Measurements from ENCODE around the gene CDH11. TPM values are rescaled to one million over a fixed set of nuclear protein-coding genes. Genes with fewer than 3 reads are reported as not detected.

CDH11 gene
- total and polyA plus RNA-seq, 2 of the 4 experiments (the other 2 are of a cell fraction): 266 to 601 TPM

GRCh38 chr16:65061263-65061662 lies 60.6 kb downstream of the CDH11 start:
- Histone ChIP-seq H3K9me1 (ENCODE audit: insufficient read depth, low read length) (peaks cover 24% of the 10 kb centered on the region), H3K23ac (ENCODE audit: low read depth, low read length) (no peak overlapping the region), H4K20me1 (ENCODE audit: insufficient read depth, low read length) (peaks cover 74% of the 10 kb centered on the region), H2BK15ac (ENCODE audit: low read depth, low read length) (no peak overlapping the region), H3K27ac (ENCODE audit: insufficient read depth, low read length) (no peak overlapping the region), H3K27me3 (ENCODE audit: control insufficient read depth, insufficient read depth, low read length) (no peaks in the 10 kb centered on the region), H3K4me3 (ENCODE audit: insufficient read depth, low read depth, low read length) (no peak overlapping the region), H2BK120ac (ENCODE audit: low read depth, low read length) (no peak overlapping the region), H3K36me3 (ENCODE audit: control insufficient read depth, insufficient read depth, low read length) (peaks cover 14% of the 10 kb centered on the region), H3K79me1 (ENCODE audit: low read depth in 1 of 2, low read length in 2 of 2) (peaks cover 43 to 89% of the 10 kb centered on the region in 2 experiments), H2AK5ac (ENCODE audit: low read depth, low read length) (no peak overlapping the region), H2AFZ (replicated peaks; ENCODE audit: low read length, poor library complexity) (no peak overlapping the region), H4K8ac (ENCODE audit: low read depth in 2 of 2, low read length in 2 of 2) (no peak overlapping the region), H4K91ac (ENCODE audit: insufficient read depth, low read depth, low read length) (no peak overlapping the region), H3K14ac (replicated peaks; ENCODE audit: low read depth, low read length) (no peak overlapping the region), H3K9ac (ENCODE audit: low read depth, low read length) (no peak overlapping the region), H3K4me1 (ENCODE audit: control insufficient read depth, insufficient read depth, low read length) (peaks cover 15% of the 10 kb centered on the region), H2BK5ac (ENCODE audit: low read depth, low read length, poor library complexity, severe bottlenecking) (no peak overlapping the region), H2BK20ac (ENCODE audit: low read depth, low read length) (no peak overlapping the region), H4K5ac (ENCODE audit: low read depth, low read length) (no peak overlapping the region), H3K4ac (ENCODE audit: low read depth, low read length) (no peak overlapping the region), H3K9me3 (ENCODE audit: control insufficient read depth, insufficient read depth, low read length) (no peaks in the 10 kb centered on the region), H3K56ac (ENCODE audit: extremely low read depth, insufficient read depth, low read length) (no peak overlapping the region), H3K18ac (ENCODE audit: low read depth, low read length) (no peak overlapping the region), H3K4me2 (ENCODE audit: low read depth, low read length) (no peak overlapping the region), H2AK9ac (replicated peaks; ENCODE audit: low read depth, low read length, poor library complexity) (no peak overlapping the region)
- in situ Hi-C loops (cut with MboI; ENCODE audit: low sequenced_read_pairs): no loop called here
- ChIA-PET POLR2A (ENCODE audit: unreplicated experiment) (no interaction called here), CTCF (no interaction called here)
- DNase-seq: no peak
- no CpG with 5 or more reads among the region's 3 CpGs for WGBS, 2 experiments (ENCODE audit: extremely low coverage in 2 of 2, insufficient read length in 1 of 2)
- ATAC-seq (ENCODE audit: low read depth): no peak
- BruUV-seq (replicated peaks): no TSS peak
- intact Hi-C loops (cut with micrococcal nuclease): no loop called here
- TF ChIP-seq SMC3 (IDR thresholded peaks at IDR 0.05; ENCODE audit: low read depth, low read length) (no peak), POLR2A (IDR thresholded peaks at IDR 0.05; ENCODE audit: low read depth, low read length) (no peak), RFX5 (IDR thresholded peaks at IDR 0.05; ENCODE audit: low read depth, low read length) (no peak), NFE2L2 (IDR thresholded peaks at IDR 0.05; ENCODE audit: low read depth, low read length) (no peak), RCOR1 (IDR thresholded peaks at IDR 0.05; ENCODE audit: insufficient replicate concordance, low read length) (no peak), ELK1 (IDR thresholded peaks at IDR 0.05; ENCODE audit: borderline replicate concordance, low read depth, low read length) (no peak), CTCF (conservative IDR thresholded peaks at IDR 0.05; ENCODE audit: low read depth, low read length) (no peak), CEBPB (IDR thresholded peaks at IDR 0.05; ENCODE audit: low read depth, low read length) (no peak), MXI1 (IDR thresholded peaks at IDR 0.05; ENCODE audit: borderline replicate concordance, low read depth, low read length) (no peak), RAD21 (IDR thresholded peaks at IDR 0.05; ENCODE audit: low read length) (no peak), MAZ (IDR thresholded peaks at IDR 0.05; ENCODE audit: borderline replicate concordance, low read depth, low read length) (no peak), FOS (IDR thresholded peaks at IDR 0.05; ENCODE audit: low read depth, low read length) (no peak), CHD1 (IDR thresholded peaks at IDR 0.05; ENCODE audit: low read depth, low read length) (no peak), BHLHE40 (IDR thresholded peaks at IDR 0.05; ENCODE audit: low read depth, low read length) (no peak)
- dilution Hi-C loops (cut with HindIII; ENCODE audit: low sequenced_read_pairs, unreplicated experiment): no loop called here
